Progenitor cell of endocrine pancreas (in vitro differentiated cells): ENCODE measurements around the gene PLCD4. TPM values are rescaled to one million over a fixed set of nuclear protein-coding genes. Genes with fewer than 3 reads are reported as not detected.

Experiments
- DNase-seq: peaks from one replicate; pipeline ENCODE4 v3.0.0; 2021; ENCODE audit warnings: low spot score; ENCODE audit not compliant: unreplicated experiment
- H3K27ac Mint-ChIP-seq: 2 replicates; pipeline ENCODE4 v1.8.0; 2021; ENCODE audit warnings: mild to moderate bottlenecking, moderate library complexity, mixed read lengths
- H3K27me3 Mint-ChIP-seq: 2 replicates; pipeline ENCODE4 v1.8.0; 2021; ENCODE audit warnings: mixed read lengths
- H3K36me3 Mint-ChIP-seq: 2 replicates; pipeline ENCODE4 v1.8.0; 2022; ENCODE audit warnings: mixed read lengths; ENCODE audit not compliant: insufficient read depth
- H3K4me1 Mint-ChIP-seq: 2 replicates; pipeline ENCODE4 v1.8.0; 2021; ENCODE audit warnings: low read depth, mixed read lengths
- H3K4me3 Mint-ChIP-seq: 2 replicates; pipeline ENCODE4 v1.8.0; 2021; ENCODE audit warnings: low read depth, mild to moderate bottlenecking, moderate library complexity, mixed read lengths
- H3K9me3 Mint-ChIP-seq: 2 replicates; pipeline ENCODE4 v1.8.0; 2021; ENCODE audit warnings: low read depth, mixed read lengths
- CTCF ChIP-seq: fragments of 200-600 bp; sonication (generic); IDR thresholded peaks from one replicate; pipeline ENCODE4 v1.5.0; 2021; ENCODE audit warnings: antibody characterized with exemption, mild to moderate bottlenecking; ENCODE audit not compliant: unreplicated experiment
- total RNA-seq: library from RNA; stranded (reverse); gene quantifications from 2 replicates; pipeline ENCODE4 v1.2.1, GENCODE V29; 2021

PLCD4 gene
- total RNA-seq, 1 donor from 2014 or later, result 0.62 TPM

GRCh38 chr2:218576854-218577253, 30.8 kb upstream of the PLCD4 start:
- Mint-ChIP-seq H3K4me1 (no peaks in the 10 kb centered on the region), H3K27ac (no peak overlapping the region), H3K4me3 (no peak overlapping the region), H3K36me3 (peaks cover 6% of the 10 kb centered on the region), H3K27me3 (no peaks in the 10 kb centered on the region), H3K9me3 (no peaks in the 10 kb centered on the region)
- TF ChIP-seq CTCF, result no peak
- DNase-seq, result no peak

DNA sequence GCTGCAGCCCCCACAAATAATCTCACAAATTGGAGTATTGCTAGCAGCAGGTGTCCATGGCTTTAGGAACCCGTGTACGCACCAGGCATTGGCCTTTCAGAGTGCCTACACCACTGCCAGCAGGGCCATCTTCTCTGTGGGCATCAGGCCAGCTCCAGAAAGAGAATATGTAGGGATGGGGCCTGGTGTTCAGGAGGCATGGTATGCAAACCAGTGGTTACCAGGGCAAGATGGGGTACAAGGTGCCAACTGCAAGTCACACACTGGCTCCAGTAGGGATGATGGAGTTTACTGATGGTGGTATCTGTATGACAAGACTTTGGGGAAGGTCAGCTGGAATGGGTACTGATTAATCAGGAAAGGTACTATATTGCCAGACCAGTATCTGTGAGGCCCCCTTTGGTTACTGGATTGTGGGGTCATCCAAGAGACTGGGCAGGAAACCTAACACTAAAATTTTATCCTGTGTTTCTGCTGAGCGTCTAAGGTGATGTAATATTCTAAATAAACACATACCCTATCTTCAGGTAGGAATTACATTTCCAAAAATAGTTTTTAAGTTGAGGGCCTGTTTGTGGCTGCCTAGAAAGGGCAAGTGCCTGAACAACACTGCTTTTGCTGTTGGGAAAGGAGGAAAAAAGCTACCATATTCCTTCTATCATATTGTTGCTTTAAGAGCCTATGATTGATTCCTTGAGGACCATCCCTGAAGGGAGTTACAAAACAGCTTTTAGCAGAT, 30.0 kb upstream of the PLCD4 start:
- Mint-ChIP-seq H3K27me3 (no peaks in the 10 kb centered on the region), H3K27ac (no peak overlapping the region), H3K36me3 (peaks cover 7% of the 10 kb centered on the region), H3K4me3 (no peak overlapping the region), H3K9me3 (no peaks in the 10 kb centered on the region), H3K4me1 (no peaks in the 10 kb centered on the region)
- TF ChIP-seq CTCF, result no peak
- DNase-seq, result no peak

- Mint-ChIP-seq H3K27ac (peak overlapping the region; percentile 1), H3K4me1 (no peaks in the 10 kb centered on the region), H3K36me3 (peaks cover 7% of the 10 kb centered on the region), H3K4me3 (no peak overlapping the region), H3K9me3 (no peaks in the 10 kb centered on the region), H3K27me3 (no peaks in the 10 kb centered on the region)
- DNase-seq, result no peak
- no peak for TF ChIP-seq CTCF
These were observed 29.3 kb upstream of the PLCD4 start for GRCh38 chr2:218578272-218578877.

- TF ChIP-seq CTCF, result no peak
- Mint-ChIP-seq H3K4me3 (no peak overlapping the region), H3K4me1 (no peaks in the 10 kb centered on the region), H3K27me3 (no peaks in the 10 kb centered on the region), H3K36me3 (peaks cover 15% of the 10 kb centered on the region), H3K9me3 (no peaks in the 10 kb centered on the region), H3K27ac (peak overlapping the region; percentile 3)
- no peak for DNase-seq
These were observed 25.6 kb upstream of the PLCD4 start for GRCh38 chr2:218582076-218582475.

- Mint-ChIP-seq H3K27ac (no peak overlapping the region), H3K4me1 (no peaks in the 10 kb centered on the region), H3K9me3 (no peaks in the 10 kb centered on the region), H3K4me3 (no peak overlapping the region), H3K36me3 (peaks cover 17% of the 10 kb centered on the region), H3K27me3 (no peaks in the 10 kb centered on the region)
- no peak for DNase-seq
- no peak for TF ChIP-seq CTCF
These were observed 23.5 kb upstream of the PLCD4 start for GRCh38 chr2:218583983-218584850.
